NCI-H524 treated with DMSO at 0.1 percent for 48 hours (cell line): ENCODE data around the gene RNASE7.
"Not testable (repeated sequence)": the region's sequence is repeated elsewhere in the genome, so short reads cannot be mapped to it uniquely, and the experiment has no call there.

Experiments used
- DNase-seq: peaks from one replicate; lab custom pipeline; 2025; lab: John Stamatoyannopoulos, UW

RNASE7 gene

DNA sequence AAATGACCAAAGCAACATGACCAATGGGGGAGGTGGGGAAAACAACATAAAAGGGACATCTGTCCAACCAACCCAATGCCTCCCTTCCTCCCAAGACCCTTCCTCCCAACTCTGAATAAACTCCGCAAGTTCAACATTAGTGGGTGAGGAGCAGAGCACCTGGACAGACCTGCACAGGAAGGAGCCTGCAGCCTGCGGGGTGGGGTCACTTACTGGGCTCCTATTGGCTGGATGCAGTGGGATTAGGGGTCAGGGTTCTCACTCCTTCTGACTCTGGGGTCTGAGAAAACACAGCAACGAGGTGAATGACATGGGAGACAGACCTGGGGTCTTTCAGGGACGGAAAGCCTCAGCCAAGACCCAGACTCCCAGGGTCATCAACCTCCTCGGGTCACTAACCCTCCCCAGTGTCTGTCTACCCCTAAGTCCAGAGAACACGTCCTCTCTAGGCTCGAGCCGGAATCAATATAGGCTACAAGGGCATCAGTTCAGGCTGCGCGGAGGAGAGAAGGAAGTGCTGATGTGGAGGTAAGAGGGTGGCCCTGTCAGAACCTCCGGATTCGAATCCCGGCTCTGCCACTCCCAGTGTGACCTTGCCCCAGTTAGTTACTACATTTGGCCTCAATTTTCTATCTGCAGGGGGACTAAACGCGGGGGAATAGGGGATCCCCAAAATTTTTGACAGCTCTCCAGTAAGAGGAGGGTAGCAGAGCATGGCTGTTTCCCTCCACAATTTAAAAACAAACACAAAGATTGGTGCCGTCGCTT is 18.2 kb upstream of the RNASE7 start:
- no peak for DNase-seq

DNA sequence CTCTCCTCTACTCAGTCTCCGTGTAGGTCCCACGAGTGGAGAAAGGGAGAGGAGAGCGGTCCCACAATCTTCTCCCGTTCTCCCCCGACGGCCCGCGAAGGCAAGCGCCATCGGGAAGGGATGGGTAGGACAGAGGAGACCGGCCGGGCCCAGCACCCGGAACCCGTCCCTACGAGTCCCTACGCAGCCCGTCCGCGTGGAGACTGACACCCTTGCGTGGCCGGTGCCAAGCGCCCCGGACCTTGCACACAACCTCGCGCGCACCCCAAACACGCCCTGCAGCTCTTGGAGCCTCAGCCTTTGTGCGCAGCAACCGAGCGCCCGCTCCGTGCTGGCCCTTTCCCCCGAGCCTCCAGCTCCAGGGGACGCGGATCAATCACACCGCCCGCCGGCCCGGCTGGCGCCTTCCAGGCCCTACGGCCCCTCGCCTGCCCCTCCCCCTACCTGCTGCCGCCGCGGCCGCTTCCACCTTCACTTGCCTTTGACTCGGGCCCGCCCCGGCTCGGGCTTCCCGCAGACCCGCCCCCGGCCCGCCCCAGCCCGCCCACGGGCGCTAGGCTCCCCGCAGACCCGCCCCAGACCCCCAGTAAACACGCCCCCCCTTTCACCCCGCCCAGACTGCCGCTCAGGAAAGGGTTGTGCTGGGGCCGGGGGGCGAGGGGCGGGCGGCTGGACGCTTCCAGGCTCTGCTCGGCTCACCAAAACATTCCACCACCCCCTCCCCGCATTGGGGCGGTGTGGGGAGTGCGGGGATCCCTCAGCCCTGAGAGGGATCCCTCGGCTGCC is 17.4 kb upstream of the RNASE7 start, which contains the start of gene NDRG2:
Gene NDRG2 (minus strand): TSS at position 477 of the 786 bp plus-strand sequence. CDS start 1,746 bp downstream, outside the sequence.
- no peak for DNase-seq

DNA sequence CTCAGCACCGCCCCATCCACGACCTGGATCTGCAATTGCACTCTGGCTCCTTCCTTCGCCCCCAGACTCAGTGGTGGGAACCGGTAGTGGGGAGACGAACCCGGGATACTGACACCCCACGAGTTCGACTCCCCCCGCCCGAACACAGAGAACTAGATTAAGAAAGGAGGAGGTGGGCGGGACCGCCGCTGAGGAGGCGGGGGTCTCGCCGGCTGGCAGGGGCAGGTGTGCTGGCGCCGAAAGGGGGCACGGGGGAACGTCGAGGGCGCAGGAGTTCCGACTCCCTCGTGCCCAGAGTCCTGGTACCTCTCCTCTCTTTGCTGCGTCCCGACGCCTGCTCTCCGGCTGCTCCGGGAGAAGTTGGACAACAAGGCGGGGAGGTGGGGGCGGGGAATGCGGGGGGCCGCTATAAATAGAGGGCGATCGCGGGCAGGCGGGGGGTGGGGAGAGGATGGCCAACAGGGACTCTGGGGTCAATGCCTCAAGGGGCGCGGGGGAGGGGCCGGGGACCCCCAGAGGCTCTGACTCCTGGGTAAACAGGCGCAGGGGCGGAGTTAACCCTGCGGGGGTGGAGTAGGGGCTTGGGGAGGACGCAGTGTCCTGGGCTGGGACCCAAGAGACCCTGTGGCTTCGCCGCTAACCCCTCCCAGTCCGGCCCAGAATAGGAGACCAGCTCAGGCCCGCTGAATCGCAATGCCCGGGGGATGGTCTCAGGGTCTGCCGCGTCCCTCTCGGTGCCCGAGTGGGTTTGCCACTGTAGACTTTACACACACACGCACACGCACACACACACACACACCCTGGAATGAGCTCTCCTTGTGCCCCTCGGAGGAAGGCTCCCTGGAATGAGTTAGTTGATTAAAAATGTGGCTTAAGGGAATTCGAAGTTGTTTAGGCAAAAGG is 16.5 kb upstream of the RNASE7 start:
- DNase-seq = no peak

DNA sequence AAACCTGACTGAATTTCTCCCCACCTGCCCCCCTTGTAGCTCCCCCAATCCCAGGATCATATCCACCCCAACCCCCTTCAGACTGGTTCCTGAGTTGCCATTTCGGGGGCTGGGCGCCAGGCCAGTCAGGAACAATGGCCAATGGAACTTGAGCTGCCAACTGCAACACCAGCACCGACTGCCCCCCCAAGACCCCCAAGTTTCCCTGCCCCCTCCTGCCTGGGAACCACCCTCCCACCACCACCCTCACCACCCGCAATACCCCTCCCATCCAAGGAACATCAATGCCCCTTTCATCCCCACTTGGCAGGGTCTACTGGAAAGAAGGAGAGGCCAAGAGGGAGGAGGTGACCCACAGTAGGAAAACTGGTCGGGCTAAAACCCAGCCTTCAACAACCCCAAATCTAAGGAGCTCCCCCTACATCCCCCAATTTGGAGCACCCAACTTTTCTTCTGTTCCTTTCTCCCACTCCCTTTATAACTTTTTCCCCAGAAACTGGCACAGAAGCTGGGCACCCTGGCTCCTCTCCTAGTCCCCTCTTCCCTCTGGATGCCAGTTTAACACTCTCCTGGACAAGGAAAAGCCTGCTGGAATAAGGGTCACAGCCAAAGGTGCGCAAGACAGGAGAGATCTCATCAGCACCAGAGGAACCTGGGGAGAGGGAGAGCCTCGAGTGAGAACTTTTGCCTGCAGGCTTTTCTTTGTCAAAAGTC is 15.7 kb upstream of the RNASE7 start:
- DNase-seq = no peak

DNA sequence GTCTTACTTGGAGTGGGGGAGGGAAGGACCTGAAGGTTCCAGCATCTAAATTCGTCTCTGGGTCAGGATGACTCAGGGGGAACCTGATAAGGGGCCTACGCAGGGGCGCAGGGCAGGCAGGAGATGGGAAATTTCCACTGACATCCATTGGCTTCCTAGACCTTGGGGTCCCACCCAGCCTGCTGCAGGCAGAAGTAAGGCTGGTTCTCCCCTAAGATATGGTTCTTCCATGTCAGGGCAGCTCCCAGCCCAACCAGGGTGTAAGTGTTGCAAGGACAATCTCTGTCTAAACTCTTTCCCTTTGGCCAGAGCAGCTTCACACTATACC is 15.2 kb upstream of the RNASE7 start:
- no peak for DNase-seq

DNA sequence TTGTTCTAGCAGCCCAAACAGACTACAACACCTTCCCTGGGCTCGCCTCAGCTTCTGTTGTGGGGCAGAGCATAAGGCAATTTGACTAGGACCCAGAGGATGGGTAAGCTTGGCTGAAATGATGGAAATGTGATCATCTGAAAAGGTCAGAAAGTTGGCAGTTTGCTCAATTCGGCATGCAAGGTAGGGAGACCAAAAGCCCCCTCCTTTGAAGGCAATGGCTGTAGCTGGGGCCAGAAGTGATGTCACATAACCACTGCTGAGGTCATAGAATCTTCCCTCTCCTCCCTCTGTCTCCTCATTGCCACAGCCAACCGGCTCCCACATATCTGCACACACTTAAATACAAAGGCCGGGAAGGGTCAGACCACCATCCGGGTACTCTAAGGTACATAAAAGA is 12.2 kb upstream of the RNASE7 start, which contains the start of gene TPPP2:
Gene TPPP2 (plus strand): TSS at position 301 of the 400 bp plus-strand sequence. CDS start 365 bp downstream, outside the sequence.
- DNase-seq = no peak

DNA sequence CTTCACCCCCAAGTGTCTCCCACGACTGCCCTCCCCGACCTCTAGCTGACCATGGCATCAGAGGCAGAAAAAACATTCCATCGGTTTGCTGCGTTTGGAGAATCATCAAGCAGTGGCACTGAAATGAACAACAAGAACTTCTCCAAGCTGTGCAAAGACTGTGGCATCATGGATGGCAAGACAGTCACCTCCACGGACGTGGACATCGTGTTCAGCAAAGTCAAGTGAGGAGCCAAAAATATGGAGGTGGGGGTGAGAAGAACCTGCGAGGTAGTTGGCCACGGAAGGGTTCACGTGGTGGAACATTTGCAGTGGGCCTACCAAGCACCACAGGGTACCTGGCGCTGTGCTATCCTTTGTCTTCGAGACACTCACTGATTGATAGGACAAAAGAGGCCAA is 11.6 kb upstream of the RNASE7 start:
- DNase-seq = no peak

DNA sequence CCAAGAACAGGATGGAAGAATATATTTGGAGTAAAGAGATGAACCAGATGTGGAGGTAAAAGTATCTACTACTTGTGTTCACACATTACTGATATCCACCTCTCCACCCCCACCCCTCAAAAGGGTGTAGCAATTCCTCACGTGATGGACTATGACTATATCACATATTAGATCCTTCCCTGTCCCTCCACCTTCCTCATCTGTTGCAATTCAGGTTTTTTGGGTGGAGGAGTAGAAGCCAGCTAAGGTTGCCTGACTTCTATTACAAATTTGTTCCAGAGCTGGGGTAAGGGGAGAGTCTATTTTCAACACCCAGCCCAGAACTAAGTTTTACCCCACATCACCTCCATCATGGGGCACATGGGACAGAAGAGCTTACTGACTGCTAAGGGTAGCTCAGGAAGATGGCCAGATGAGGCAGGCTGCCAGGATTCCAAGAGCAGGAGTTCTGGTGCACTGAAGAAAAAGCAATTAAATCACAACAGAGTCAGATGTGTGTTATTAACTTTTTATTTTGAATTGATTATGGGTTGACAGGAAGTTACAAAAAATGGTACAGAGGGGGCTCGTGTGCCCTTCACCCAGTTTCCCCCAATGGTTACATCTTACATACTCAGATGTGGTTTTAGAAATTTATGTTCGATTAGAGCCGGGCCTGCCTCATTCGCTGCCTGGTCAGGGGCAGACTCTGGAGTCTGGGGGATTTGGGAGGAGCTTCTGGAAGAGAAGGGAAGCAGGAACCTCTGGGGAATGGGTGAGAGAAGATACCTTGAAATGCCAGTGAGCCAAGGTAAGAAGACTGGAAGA is 9.6 kb upstream of the RNASE7 start:
- DNase-seq = no peak

DNA sequence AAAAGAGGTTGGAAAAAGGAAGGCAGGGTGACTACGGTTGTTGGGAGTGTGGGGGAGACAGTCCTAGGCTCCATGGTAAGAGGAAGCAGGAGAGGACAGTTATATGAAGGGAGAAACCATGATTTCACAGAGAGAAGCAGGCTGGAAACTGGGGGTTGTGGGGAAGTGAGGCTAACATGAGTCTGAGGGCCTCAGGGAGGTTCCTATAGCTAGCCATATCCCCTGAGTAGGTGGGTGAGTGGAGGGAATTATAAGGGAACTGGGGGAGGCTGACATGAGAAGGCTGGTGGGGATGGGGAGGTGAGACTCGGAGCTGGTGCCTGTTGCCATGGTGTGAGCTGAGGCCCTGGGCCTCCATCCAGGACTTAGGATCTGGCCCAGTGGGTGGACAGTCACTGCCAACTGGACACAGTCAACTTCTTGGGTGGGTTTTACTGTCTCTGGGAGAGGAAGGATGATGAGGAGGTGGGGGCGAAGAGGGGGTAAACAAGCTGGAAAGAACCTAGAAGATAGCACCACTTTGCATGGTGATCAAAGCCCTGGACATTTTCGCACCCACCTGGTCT is 8.9 kb upstream of the RNASE7 start:
- DNase-seq = no peak

DNA sequence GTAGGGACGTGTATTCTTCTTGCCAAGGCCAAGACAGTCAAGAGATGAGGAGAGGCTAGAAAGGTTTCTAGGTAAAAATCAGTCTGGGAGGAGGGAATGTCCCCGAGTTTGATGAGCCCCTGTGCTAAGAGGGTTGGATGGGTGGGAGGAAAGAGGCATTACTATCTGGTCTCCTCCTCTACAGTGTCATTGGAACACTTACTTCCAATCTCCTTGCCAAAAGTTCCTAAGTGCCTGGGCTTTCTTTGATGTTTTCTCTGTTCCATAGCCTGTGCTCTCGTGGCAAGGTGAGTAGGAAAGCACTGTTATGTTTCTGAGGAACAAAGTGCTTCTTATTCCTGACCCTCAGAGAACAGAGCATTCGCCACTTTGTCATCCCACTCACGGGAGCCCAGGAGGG is 7.5 kb upstream of the RNASE7 start, which contains the start of gene RNASE13:
Gene RNASE13 (minus strand): TSS at position 101 of the 400 bp plus-strand sequence. CDS start 519 bp downstream, outside the sequence.
- no peak for DNase-seq

DNA sequence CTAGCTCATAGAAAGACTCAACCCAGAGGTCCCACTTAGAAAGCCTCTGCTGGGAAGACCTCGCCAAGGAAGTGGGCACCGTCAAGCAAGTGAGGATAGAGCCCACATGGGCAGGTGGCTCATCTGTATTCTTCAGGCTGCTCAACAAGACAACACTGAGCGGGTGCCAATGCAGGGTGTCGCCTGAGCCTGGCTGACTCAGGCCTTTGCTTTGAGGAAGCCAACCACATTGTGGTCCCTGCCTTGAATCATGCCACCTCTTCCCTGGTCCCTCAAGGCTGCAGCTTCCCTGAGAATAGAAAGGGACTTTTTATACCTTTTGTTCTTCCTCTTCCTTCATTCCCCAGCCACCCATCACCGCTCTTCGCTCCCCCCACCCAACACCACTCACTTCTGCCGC is 5.4 kb upstream of the RNASE7 start:
- no peak for DNase-seq

DNA sequence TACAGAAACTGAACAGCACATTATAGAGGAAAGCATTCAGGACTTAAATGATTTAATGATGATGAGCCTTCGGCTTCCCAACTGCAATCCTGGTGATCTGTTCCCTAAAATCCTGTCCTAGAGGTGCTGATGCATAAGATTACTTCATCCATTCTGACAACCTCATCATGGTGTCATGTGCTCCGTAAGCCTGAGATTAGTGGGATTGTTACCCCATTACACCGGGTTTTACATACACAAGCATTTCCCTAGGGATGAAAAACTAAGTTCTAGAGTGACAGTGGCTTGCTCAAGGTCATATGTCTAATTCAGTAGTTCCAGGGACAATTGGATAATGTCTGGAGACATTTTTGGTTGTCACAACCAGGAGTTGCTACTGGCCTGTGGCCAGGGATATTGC is 5.0 kb upstream of the RNASE7 start:
- no peak for DNase-seq

DNA sequence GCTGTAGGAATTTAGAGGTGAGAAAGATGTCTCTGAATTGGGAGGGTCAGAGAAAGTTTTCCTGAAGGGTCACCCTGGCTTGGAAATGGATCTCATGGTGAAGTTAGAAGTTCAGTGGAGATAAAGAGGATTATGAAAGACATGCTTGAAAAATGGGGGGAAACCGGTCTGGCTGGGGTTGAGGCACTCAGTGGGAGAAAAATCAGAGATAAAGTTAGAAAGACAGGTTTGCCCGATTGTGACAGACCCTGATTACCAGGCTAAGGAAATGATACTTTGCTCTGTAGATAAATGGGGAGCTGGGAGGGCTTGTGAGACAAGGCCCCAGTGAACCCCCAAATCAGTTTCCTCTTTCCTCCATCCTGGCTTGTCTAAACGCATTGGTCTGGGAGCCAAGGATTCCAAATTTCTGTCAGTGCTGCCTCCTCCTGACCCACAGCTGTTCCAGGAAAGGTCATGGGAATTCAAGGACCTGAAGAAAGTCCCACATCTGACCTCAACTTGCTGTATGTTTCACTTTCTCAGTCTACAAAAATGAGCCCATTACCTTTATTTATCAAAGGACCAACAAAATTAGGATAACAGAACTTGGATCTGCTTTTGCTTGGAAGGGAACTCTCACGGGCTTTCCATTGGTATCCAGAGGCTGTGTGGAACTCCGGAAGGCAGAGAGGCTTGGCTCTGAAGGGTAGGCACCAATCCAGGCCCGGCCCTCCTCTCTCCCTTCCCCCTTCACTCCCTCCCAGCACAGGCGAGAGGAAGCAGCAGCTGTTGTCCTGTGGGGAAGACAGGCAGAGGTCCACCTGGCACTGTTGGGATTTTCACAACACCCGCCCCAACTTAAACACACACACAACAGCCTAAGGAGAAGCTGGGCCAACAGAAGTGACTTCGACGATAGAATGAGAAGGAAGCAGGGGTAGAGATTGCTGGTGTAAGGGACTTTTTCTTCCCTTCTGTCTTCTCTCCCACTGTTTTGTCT is 3.4 kb upstream of the RNASE7 start:
- peak; percentile 54 for DNase-seq

DNA sequence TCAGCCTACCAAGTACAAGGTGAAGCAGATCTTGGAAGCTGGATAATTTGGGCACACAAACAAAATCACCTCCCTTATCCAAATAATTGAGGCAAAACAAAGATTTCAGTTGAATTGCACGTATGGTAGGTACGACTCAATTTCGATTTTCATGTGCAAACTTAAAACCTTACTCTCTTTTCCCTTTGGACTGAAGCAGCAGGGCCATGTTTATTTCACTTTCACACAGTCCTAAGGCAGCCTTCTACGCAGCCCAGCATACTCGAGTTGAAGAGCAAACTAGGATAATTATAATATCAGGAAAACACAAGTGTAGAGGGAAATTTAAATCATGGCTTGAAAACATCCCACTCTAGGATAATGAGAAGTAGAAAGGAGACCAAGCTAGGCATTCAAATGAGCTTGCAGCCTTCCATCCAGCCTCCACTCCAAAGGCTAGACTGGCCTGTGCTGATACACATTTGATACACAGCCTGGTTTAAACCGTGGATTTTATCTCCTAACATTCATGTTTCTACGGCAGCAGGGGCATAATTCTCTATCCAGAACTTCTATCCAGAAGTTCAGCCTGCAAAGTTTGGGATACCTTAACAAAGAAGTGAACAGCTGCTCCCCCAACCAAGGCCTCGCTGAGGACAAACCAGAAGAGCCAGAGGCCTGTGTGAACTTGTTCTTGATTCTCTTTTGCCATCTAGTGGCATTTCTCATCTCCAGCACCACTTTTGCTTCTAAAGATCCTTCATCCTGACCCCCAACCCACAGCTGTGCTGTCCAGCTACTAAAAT is 2.4 kb upstream of the RNASE7 start:
- DNase-seq = peak; percentile 21

DNA sequence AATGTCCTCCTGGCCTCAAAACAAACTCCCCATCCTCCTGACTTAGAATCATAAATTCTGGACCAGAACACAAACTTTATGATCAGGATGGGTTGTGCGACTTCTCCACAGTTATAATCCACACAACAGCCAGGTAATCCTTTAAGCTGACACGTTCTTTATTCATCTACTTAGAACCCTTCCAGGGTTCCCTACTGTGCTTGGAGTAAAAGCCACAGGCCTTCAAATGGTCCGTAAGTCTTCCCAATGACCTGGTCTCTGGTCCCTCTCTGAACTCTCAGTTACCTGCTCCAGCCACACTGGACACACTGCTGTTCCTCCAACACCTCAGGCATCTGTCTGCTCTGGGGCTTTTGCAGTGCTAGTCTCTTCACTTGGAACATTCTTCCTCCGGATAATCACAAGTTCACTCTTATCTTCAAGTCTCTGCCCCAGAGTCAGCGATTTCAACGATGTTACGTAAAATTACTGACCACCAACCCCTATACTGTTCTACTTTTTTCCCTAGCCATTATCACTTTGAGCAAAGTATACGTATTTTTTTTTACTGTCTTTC is 1.7 kb upstream of the RNASE7 start:
- no peak for DNase-seq

DNA sequence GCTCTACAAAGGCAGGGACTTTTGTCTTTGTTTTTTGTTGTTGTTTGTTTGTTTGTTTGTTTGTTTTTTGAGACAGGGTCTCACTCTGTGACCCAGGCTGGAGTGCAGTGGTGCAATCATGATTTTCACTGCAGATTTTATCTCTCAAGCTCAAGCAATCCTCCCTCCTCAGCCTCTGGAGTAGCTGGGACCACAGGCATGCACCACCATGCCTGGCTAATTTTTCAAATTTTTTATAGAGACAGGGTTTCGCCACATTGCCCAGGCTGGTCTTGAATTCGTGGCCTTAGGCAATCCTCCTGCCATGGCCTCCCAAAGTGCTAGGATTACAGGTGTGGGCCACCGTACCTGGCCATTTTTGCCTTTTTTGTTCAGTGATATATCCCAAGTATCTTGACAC is 1.2 kb upstream of the RNASE7 start:
- DNase-seq = not testable (repeated sequence)

DNA sequence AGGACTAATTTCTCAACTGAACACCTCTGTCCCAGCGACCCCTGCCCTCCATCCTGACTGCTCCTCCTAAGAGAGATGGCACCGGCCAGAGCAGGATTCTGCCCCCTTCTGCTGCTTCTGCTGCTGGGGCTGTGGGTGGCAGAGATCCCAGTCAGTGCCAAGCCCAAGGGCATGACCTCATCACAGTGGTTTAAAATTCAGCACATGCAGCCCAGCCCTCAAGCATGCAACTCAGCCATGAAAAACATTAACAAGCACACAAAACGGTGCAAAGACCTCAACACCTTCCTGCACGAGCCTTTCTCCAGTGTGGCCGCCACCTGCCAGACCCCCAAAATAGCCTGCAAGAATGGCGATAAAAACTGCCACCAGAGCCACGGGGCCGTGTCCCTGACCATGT is 756 bp downstream of the RNASE7 start:
- no peak for DNase-seq

DNA sequence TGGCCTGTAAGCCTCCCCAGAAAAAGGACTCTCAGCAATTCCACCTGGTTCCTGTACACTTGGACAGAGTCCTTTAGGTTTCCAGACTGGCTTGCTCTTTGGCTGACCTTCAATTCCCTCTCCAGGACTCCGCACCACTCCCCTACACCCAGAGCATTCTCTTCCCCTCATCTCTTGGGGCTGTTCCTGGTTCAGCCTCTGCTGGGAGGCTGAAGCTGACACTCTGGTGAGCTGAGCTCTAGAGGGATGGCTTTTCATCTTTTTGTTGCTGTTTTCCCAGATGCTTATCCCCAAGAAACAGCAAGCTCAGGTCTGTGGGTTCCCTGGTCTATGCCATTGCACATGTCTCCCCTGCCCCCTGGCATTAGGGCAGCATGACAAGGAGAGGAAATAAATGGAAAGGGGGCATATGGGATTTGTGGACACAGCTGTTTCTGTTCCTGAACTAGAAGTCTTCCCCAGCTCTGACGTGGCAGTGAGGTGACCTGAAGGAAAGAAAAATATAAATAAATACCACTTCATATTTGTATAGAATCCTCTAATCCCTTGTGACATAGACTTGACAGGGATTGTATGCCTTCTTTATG is 1.3 kb downstream of the RNASE7 start:
- DNase-seq = no peak
